ENCODE results near the gene ABHD18.

Gene ABHD18

GRCh38 chr4:128076464-128076863 is 111.3 kb downstream of the ABHD18 start:
- Histone ChIP-seq H3K27me3 (replicated peaks; ENCODE audit: control insufficient read depth, insufficient read depth, low read length) (no peaks in the 10 kb centered on the region), H3K36me3 (ENCODE audit: control insufficient read depth, insufficient read depth, low read length) (no peaks in the 10 kb centered on the region; the same call in 1 of the 2 replicates), H3K4me3 (replicated peaks; ENCODE audit: low read depth, low read length) (no peak overlapping the region)
- no peak for DNase-seq (ENCODE audit: extremely low read depth, insufficient read length)
- no peak for TF ChIP-seq CTCF (IDR thresholded peaks at IDR 0.05; ENCODE audit: insufficient read depth, low read length, poor library complexity, severe bottlenecking)
